T-helper 2 cell treated with Interferon-gamma antibody and Interleukin-4, amounts not matched to agents 5 μg/mL and 100 μg/mL, for 36 hours (primary cell): Measurements from ENCODE around the gene IFNL4.
"Not testable (repeated sequence)": the region's sequence is repeated elsewhere in the genome, so short reads cannot be mapped to it uniquely, and the experiment has no call there.

Experiments used
- DNase-seq: peaks from one replicate; pipeline ENCODE4 v3.0.0; 2021; ENCODE audit warnings: low spot score
- H3K27ac Mint-ChIP-seq: one replicate; pipeline ENCODE4 v1.8.0; 2021; ENCODE audit warnings: mild to moderate bottlenecking, mixed read lengths
- H3K27me3 Mint-ChIP-seq: one replicate; pipeline ENCODE4 v1.8.0; 2021; ENCODE audit warnings: low read depth, mixed read lengths
- H3K36me3 Mint-ChIP-seq: one replicate; pipeline ENCODE4 v1.8.0; 2021; ENCODE audit warnings: low read depth, mixed read lengths
- H3K4me1 Mint-ChIP-seq: one replicate; pipeline ENCODE4 v1.8.0; 2021; ENCODE audit warnings: low read depth, mixed read lengths
- H3K4me3 Mint-ChIP-seq: one replicate; pipeline ENCODE4 v1.8.0; 2022; ENCODE audit warnings: mild to moderate bottlenecking, moderate library complexity, mixed read lengths
- H3K9me3 Mint-ChIP-seq: one replicate; pipeline ENCODE4 v1.8.0; 2021; ENCODE audit warnings: mixed read lengths

The IFNL4 gene

GRCh38 chr19:39268085-39268484 is 19.4 kb upstream of the IFNL4 start, which contains the start of gene IFNL2:
IFNL2 (plus strand) TSS chr19:39268396; CDS start chr19:39268569, 173 bp downstream.
- not testable (repeated sequence) for H3K4me1 Mint-ChIP-seq, DNase-seq, H3K9me3 Mint-ChIP-seq, H3K36me3 Mint-ChIP-seq, H3K4me3 Mint-ChIP-seq, H3K27ac Mint-ChIP-seq
- peaks cover 28% of the 10 kb centered on the region for H3K27me3 Mint-ChIP-seq

DNA sequence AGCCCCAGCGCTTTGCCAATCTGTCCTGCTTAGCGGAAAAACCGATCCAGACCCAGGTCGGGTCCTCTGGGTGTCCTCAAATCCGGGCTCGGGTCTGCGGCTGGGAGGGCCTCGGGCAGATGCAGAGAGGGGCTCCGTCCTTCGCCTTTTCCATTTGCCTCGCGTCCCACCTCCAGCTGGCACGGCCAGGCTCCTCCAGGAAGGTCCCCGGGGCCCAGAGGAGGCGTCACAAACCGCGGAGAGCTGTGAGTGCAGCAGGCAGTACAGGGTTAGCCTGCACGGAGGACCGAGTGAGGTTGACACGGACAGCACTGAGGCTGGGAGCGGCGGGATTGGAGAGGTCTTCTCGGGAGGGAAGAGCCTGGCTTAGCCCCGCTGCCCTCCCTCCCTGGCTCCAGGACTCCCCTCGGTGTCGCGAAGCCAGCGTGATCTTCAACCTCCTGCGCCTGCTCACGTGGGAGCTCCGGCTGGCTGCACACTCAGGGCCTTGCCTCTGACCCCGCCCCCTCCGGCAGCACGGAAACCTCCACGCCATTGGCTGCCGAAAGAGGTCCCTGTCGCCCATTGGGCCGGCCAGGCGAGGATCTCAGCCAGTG is 16.8 kb upstream of the IFNL4 start:
- DNase-seq = no peak
- Mint-ChIP-seq H3K36me3 (no peaks in the 10 kb centered on the region), H3K27ac (no peak overlapping the region), H3K4me1 (peaks cover 3% of the 10 kb centered on the region), H3K4me3 (no peak overlapping the region), H3K27me3 (peaks cover 41% of the 10 kb centered on the region), H3K9me3 (no peaks in the 10 kb centered on the region)

- Mint-ChIP-seq H3K4me1 (peaks cover 3% of the 10 kb centered on the region), H3K27ac (no peak overlapping the region), H3K36me3 (no peaks in the 10 kb centered on the region), H3K9me3 (no peaks in the 10 kb centered on the region), H3K27me3 (peaks cover 39% of the 10 kb centered on the region), H3K4me3 (no peak overlapping the region)
- DNase-seq = no peak
Observed at GRCh38 chr19:39264306-39265290, 15.9 kb upstream of the IFNL4 start.

DNA sequence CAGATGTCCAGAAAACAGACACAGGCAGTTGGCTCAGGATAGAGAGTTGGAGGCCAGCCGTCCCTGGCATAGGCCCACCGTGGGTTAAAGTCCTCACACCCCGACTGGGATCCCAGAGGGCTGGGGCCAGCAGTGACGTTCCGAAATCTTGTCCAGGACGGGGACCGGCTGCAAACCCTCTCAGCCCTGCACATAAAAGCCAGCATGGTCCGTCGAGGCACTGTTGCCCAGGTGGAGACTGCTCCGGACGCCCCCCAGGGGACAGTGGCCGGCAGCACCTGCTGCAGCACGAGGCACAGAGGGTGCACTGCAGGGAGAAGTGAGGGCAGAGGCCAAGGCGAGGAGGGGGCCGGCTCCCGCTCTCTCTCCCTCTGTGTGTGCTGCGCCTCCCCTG is 15.3 kb upstream of the IFNL4 start:
- peaks cover 3% of the 10 kb centered on the region for H3K4me1 Mint-ChIP-seq
- H3K27me3 Mint-ChIP-seq = peaks cover 39% of the 10 kb centered on the region
- DNase-seq = no peak
- no peaks in the 10 kb centered on the region for H3K9me3 Mint-ChIP-seq
- H3K4me3 Mint-ChIP-seq = no peak overlapping the region
- no peak overlapping the region for H3K27ac Mint-ChIP-seq
- H3K36me3 Mint-ChIP-seq = no peaks in the 10 kb centered on the region

DNA sequence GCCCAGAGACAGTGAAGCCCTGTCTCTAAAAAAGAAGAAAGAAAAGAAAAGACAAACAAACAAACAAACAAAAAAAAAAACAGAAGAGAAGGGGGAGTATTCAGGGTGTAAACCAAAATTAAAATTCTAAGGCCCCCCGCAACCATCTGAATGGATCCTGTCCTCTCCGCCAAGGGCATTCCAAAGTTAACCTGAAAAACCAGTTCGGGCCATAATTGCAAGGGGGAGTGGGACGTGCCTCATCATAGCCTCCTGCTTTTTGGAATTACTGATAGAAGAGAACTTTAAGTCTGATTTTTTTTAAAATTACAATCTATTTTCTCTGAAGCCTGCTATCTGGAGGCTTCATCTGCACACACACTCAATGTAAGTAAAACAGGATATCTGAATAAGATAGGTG is 13.8 kb upstream of the IFNL4 start:
- Mint-ChIP-seq H3K27ac (no peak overlapping the region), H3K36me3 (no peaks in the 10 kb centered on the region), H3K9me3 (no peaks in the 10 kb centered on the region), H3K27me3 (peaks cover 39% of the 10 kb centered on the region), H3K4me1 (peaks cover 3% of the 10 kb centered on the region), H3K4me3 (no peak overlapping the region)
- DNase-seq = no peak

DNA sequence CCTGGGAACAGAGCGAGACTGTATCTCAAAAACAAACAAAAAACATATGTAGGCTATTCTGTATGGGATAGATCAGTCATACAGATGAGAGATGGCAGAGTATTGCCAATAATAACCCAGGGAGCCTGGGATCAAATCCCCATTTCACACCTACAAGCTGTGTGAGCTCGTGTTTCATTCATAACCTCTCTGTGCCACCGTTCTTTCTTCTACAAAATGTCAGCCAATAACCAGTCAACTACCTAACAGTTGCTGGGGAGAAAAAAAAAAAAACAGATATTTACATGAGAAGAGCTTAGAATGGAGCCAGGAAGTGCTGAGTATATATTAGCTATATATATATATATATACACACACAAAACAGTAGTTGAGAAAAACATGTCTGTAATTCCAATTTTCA is 13.0 kb upstream of the IFNL4 start:
- no peak for DNase-seq
- Mint-ChIP-seq H3K4me1 (peaks cover 3% of the 10 kb centered on the region), H3K9me3 (no peaks in the 10 kb centered on the region), H3K4me3 (no peak overlapping the region), H3K27ac (no peak overlapping the region), H3K27me3 (peaks cover 39% of the 10 kb centered on the region), H3K36me3 (no peaks in the 10 kb centered on the region)

- Mint-ChIP-seq H3K4me1 (no peaks in the 10 kb centered on the region), H3K36me3 (no peaks in the 10 kb centered on the region), H3K4me3 (no peak overlapping the region), H3K27me3 (peaks cover 17% of the 10 kb centered on the region), H3K27ac (no peak overlapping the region), H3K9me3 (no peaks in the 10 kb centered on the region)
- DNase-seq = no peak
Observed at GRCh38 chr19:39257227-39257626, 8.6 kb upstream of the IFNL4 start.

- no peaks in the 10 kb centered on the region for H3K36me3 Mint-ChIP-seq
- H3K27me3 Mint-ChIP-seq = peaks cover 14% of the 10 kb centered on the region
- H3K27ac Mint-ChIP-seq = no peak overlapping the region
- peaks cover 3% of the 10 kb centered on the region for H3K4me1 Mint-ChIP-seq
- no peaks in the 10 kb centered on the region for H3K9me3 Mint-ChIP-seq
- no peak for DNase-seq
- H3K4me3 Mint-ChIP-seq = no peak overlapping the region
Observed at GRCh38 chr19:39254531-39255345, 6.1 kb upstream of the IFNL4 start.

GRCh38 chr19:39253374-39254149 is 4.9 kb upstream of the IFNL4 start:
- no peaks in the 10 kb centered on the region for H3K9me3 Mint-ChIP-seq
- no peak overlapping the region for H3K4me3 Mint-ChIP-seq
- H3K4me1 Mint-ChIP-seq = peaks cover 3% of the 10 kb centered on the region
- H3K27ac Mint-ChIP-seq = no peak overlapping the region
- H3K27me3 Mint-ChIP-seq = peaks cover 22% of the 10 kb centered on the region
- DNase-seq = no peak
- no peaks in the 10 kb centered on the region for H3K36me3 Mint-ChIP-seq

DNA sequence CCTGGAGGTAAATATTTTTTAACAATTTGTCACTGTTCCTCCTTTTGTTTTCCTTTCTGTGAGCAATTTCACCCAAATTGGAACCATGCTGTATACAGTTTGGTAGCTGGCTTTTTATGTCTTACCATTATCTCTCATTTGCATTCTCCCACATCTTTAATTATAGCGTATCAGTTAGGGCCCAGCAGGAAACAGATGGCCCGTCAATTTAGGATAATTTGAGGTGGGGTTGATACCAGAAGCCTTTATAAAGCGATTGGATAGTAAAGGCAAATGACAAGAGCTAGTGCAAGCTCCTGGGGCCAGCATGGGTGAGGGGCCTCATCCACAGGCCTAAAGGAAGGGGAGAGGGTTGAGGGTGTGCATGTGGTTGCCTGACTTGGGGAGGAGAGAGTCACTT is 3.8 kb upstream of the IFNL4 start:
- DNase-seq = no peak
- Mint-ChIP-seq H3K4me1 (peaks cover 3% of the 10 kb centered on the region), H3K9me3 (no peaks in the 10 kb centered on the region), H3K27ac (no peak overlapping the region), H3K36me3 (no peaks in the 10 kb centered on the region), H3K4me3 (no peak overlapping the region), H3K27me3 (peaks cover 22% of the 10 kb centered on the region)

DNA sequence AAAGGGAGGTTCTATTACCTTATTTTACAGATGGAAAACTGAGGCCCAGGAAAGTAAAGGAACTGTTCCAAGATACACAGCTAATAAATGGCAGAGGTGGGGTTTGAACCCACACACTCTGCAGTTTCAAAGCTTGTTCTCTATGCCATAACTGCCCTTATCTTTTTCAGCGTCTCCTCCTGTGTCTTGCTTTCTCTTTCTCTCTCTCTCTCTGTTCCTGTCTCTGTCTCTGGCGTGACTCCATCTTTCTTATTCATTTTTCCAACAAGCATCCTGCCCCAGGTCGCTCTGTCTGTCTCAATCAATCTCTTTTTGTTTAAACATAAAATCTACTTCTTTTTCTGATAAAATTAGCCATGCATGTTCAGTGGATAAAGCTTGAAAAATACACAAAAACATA is 3.2 kb upstream of the IFNL4 start:
- peaks cover 27% of the 10 kb centered on the region for H3K27me3 Mint-ChIP-seq
- no peak overlapping the region for H3K27ac Mint-ChIP-seq

GRCh38 chr19:39251081-39251480 is 2.4 kb upstream of the IFNL4 start:
- Mint-ChIP-seq H3K27me3 (peaks cover 26% of the 10 kb centered on the region), H3K36me3 (no peaks in the 10 kb centered on the region), H3K4me1 (peaks cover 3% of the 10 kb centered on the region), H3K9me3 (no peaks in the 10 kb centered on the region), H3K27ac (no peak overlapping the region), H3K4me3 (no peak overlapping the region)
- DNase-seq = no peak

More for the DNA sequence above, 3.2 kb upstream of the IFNL4 start:
- peaks cover 3% of the 10 kb centered on the region for H3K4me1 Mint-ChIP-seq
- no peaks in the 10 kb centered on the region for H3K9me3 Mint-ChIP-seq
- H3K36me3 Mint-ChIP-seq = no peaks in the 10 kb centered on the region
- no peak for DNase-seq
- H3K4me3 Mint-ChIP-seq = no peak overlapping the region
